22Rv1 (cell line): ENCODE results near the gene RFESD.

Source experiments
- CTCF ChIP-seq: fragments of 450-650 bp; IDR thresholded peaks from 2 replicates; pipeline ENCODE4 v1.5.1; 2017; ENCODE audit warnings: mild to moderate bottlenecking
- ZFX ChIP-seq: fragments of 450-650 bp; IDR thresholded peaks from 2 replicates; pipeline ENCODE4 v1.6.1; 2017; ENCODE audit warnings: antibody characterized with exemption, borderline replicate concordance

DNA sequence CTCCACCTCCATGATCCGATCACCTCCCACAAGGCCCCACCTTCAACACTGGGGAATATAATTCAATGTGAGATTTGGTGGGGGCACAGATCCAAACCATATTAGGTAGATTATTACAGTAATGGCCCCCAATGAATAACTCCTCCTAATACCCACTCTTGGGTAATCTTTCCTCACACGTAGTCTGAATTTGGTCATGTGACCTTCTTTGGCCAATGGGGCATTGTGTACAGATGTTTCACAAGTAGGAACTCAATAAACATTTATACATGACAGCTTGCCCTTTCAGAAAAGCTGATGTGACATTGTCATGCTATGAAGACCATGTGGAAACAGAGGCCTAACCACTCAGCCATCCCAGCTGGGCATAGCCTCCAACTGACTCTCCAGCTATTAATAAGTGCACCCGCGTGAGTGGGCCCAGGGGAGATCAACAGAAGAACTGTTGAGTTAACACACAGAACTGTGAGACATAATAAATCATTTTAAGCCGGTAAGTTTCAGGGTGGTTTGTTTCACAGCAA is 16.1 kb upstream of the RFESD start:
- TF ChIP-seq CTCF (no peak), ZFX (no peak)
